Body of pancreas (tissue), 4 donors: ENCODE measurements around the gene AGPAT1. TPM values are rescaled to one million over a fixed set of nuclear protein-coding genes. Genes with fewer than 3 reads are reported as not detected.

Source experiments
- ATAC-seq: fragments of 150-250 bp; one replicate; pipeline ENCODE4 v1.9.1; 2016
- DNase-seq, 4 donors: peaks; one replicate each; pipeline ENCODE4 v3.0.0-alpha.2; 2019
- H3K27ac ChIP-seq, 4 donors: fragments of 200-600 bp; sonication (generic); 1 replicate in 3 of 4; 2 replicates in 1 of 4; pipeline versions ENCODE4 v1.5.1 to v1.6.1; 2016 to 2019; ENCODE audit warnings: mild to moderate bottlenecking in 1 of 4, mixed read lengths in 1 of 4, moderate library complexity in 1 of 4
- H3K27me3 ChIP-seq, 2 donors: fragments of 200-600 bp; sonication (generic); one replicate each; pipeline ENCODE4 v1.6.0; 2016; ENCODE audit warnings: mild to moderate bottlenecking in 1 of 2
- H3K36me3 ChIP-seq, 2 donors: fragments of 200-600 bp; sonication (generic); replicated peaks in 1 of 2; 2 replicates each; pipeline ENCODE4 v1.5.1; 2016; ENCODE audit warnings: low read depth in 2 of 2; ENCODE audit not compliant: insufficient read depth in 1 of 2
- H3K4me1 ChIP-seq: fragments of 200-600 bp; sonication (generic); one replicate; pipeline ENCODE4 v1.6.0; 2016
- H3K4me3 ChIP-seq, 2 donors: fragments of 200-600 bp; sonication (generic); 1 replicate in 1 of 2; 2 replicates in 1 of 2; pipeline ENCODE4 v1.5.1; 2016 to 2019
- H3K9me3 ChIP-seq, 3 donors: fragments of 200-600 bp; sonication (generic); 1 replicate in 2 of 3; 2 replicates in 1 of 3; pipeline ENCODE4 v1.5.1; 2016
- POLR2A ChIP-seq, 3 donors: fragments of 450-650 bp; IDR thresholded peaks; one replicate each; pipeline ENCODE4 v1.6.1; 2016; ENCODE audit warnings: antibody characterized with exemption in 3 of 3, mild to moderate bottlenecking in 2 of 3
- WGBS, 2 donors: methylation state at CpG; one replicate each; pipeline ENCODE4 v1.1.5; 2017; 5-methylcytosine and 5-hydroxymethylcytosine counted together
- intact Hi-C: fragments of 100-400 bp; cut with DNase I; formaldehyde crosslinking; loops from one replicate; pipeline ENCODE4 v1.15.1; 2023
- microRNA-seq, 2 donors: library from miRNA; unstranded; fragments of <30 nt; microRNA quantifications; one replicate each; pipeline ENCODE4, GENCODE V29; 2016; ENCODE audit warnings: borderline number of aligned reads in 2 of 2, borderline replicate concordance in 2 of 2
- small RNA-seq: library from RNA; depleted of rRNA; stranded (forward); fragments of <200 nt; gene quantifications from one replicate; pipeline ENCODE3, GENCODE V24; 2016
- total RNA-seq, 2 donors: library from RNA; depleted of rRNA; stranded (reverse); fragments of >200 nt; gene quantifications; one replicate each; pipeline ENCODE4 v1.1.0, GENCODE V29; 2016
- TF ChIP-seq, protein P1 (sequence below), 7 experiments: fragments of 450-650 bp in 4 of 7; fragments of 200-600 bp in 3 of 7; sonication (generic) in 3 of 7; IDR thresholded peaks; one replicate each; pipeline ENCODE4 v1.5.1; 2016 to 2019; ENCODE audit warnings: antibody characterized with exemption in 7 of 7

The AGPAT1 gene
- total RNA-seq, 2 donors from 2014 or later, result 13.2 to 16.1 TPM

- no peak overlapping the region for H3K4me3 ChIP-seq
- H3K9me3 ChIP-seq, result no peaks in the 10 kb centered on the region
- no peaks in the 10 kb centered on the region for H3K27me3 ChIP-seq
- ATAC-seq (no peak), DNase-seq (no peak)
- no peak overlapping the region for H3K27ac ChIP-seq
- peaks cover 0 to 3% of the 10 kb centered on the region in 2 donors for H3K36me3 ChIP-seq
- TF ChIP-seq, protein P1, sequence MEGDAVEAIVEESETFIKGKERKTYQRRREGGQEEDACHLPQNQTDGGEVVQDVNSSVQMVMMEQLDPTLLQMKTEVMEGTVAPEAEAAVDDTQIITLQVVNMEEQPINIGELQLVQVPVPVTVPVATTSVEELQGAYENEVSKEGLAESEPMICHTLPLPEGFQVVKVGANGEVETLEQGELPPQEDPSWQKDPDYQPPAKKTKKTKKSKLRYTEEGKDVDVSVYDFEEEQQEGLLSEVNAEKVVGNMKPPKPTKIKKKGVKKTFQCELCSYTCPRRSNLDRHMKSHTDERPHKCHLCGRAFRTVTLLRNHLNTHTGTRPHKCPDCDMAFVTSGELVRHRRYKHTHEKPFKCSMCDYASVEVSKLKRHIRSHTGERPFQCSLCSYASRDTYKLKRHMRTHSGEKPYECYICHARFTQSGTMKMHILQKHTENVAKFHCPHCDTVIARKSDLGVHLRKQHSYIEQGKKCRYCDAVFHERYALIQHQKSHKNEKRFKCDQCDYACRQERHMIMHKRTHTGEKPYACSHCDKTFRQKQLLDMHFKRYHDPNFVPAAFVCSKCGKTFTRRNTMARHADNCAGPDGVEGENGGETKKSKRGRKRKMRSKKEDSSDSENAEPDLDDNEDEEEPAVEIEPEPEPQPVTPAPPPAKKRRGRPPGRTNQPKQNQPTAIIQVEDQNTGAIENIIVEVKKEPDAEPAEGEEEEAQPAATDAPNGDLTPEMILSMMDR (IDR thresholded peaks at IDR 0.05), result no peak
- no peak for TF ChIP-seq POLR2A (IDR thresholded peaks at IDR 0.05)
- intact Hi-C loops, result no loop called here
- WGBS, 2 donors, result 39 to 52% methylated on average over 8 of the region's 8 CpGs
- peaks cover 38% of the 10 kb centered on the region for H3K4me1 ChIP-seq
These were observed 49.0 kb downstream of the AGPAT1 start for GRCh38 chr6:32126880-32127279.

DNA sequence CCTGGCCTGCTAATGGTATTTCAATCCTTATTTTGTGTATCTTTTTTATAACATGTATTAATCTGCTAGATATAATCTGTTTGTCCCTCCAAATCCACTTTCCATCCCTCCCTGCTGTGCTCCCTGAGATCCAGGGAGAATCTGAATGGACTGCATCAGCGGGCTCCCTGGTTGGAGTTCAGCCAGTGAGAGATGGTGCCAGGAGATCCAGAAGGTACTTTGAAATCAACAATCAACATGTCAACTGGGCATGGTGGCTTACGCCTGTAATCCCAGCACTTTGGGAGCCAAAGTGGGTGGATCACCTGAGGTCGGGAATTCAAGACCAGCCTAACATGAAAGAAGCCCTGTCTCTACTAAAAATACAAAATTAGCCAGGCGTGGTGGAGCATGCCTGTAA is 52.2 kb downstream of the AGPAT1 start:
- TF ChIP-seq, protein P1 (IDR thresholded peaks at IDR 0.05), result no peak
- TF ChIP-seq POLR2A (IDR thresholded peaks at IDR 0.05), result no peak
- Histone ChIP-seq H3K4me1 (peaks cover 32% of the 10 kb centered on the region), H3K27ac (no peak overlapping the region), H3K27me3 (no peaks in the 10 kb centered on the region), H3K4me3 (no peak overlapping the region), H3K36me3 (peaks cover 0 to 15% of the 10 kb centered on the region in 2 donors), H3K9me3 (no peaks in the 10 kb centered on the region)
- ATAC-seq, result no peak
- WGBS, 2 donors, result 67 to 72% methylated on average over 4 of the region's 4 CpGs
- no peak for DNase-seq
- intact Hi-C loops, result no loop called here

DNA sequence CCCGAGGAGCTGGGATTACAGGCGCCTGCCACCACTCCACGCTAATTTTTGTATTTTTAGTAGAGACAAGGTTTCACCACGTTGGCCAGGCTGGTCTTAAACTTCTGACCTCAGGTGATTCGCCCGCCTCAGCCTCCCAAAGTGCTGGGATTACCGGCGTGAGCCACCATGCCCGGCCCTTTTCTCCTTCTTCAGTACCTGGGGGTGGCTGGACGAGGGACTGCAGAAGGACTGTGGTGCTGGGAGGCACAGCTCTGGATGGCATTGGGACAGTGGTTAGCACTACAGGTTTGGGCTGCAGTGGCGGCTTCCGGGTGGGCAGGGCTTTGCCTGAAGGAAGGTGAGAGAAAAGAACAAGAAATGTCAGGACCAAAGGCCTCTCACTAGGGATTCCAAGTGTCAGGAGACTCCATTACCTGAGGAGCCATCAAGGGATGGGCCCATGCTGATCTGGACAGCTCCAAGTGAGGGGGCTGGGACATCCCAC is 55.3 kb downstream of the AGPAT1 start:
- H3K27me3 ChIP-seq, result no peaks in the 10 kb centered on the region
- ATAC-seq (no peak), DNase-seq (no peak)
- H3K27ac ChIP-seq, result no peak overlapping the region
- no peaks in the 10 kb centered on the region for H3K9me3 ChIP-seq
- intact Hi-C loops, result no loop called here
- peaks cover 0 to 29% of the 10 kb centered on the region in 2 donors for H3K36me3 ChIP-seq
- 92 to 94% methylated on average over 10 to 12 of the region's 12 CpGs for WGBS, 2 donors
- H3K4me1 ChIP-seq, result peaks cover 10% of the 10 kb centered on the region
- TF ChIP-seq, protein P1 (IDR thresholded peaks at IDR 0.05), result no peak
- TF ChIP-seq POLR2A (IDR thresholded peaks at IDR 0.05), result no peak
- no peak overlapping the region for H3K4me3 ChIP-seq

DNA sequence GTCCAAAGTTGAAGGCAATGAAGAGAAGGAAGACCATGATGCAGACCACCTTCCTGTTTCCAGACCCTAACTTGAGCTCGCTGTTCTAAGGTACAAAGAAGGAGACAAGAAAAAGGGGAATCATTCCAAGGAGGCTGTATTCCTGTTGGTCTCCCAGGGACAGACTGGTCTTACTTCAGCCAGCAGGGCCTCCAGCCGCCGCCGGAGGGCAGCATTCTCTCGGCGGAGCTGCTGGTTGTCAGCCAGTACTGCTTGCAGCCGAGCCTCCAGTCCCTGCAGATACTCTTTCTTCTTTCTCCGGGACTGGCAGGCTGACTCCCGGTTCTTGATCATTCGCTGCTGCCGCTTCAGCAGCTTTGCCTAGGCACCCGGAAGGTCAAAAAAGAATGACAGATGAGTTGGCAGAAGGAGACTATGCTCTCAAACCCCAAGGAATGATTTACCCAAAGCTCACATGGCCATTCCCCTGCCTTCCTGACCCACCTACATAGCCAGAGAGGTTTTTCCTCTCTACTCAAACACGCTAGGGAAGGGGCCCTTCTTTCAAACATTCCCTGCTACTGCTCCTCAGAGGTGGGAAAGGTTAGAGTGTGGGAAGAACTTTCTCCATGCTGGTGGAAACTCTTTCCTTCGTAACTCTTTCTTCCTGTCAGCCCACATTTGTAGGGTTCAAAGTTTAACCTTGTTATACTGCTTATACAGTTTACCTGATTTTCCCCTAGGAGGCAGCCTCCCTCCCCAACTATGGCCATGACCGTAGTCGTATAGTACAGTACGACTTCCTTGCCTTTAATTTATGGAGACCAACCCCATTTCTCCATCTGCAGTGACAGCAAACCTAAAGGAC is 56.9 kb downstream of the AGPAT1 start:
- DNase-seq, result peak; percentile 86 to 89 (median 88)
- no peak overlapping the region for H3K4me3 ChIP-seq
- H3K36me3 ChIP-seq, result peaks cover 0 to 29% of the 10 kb centered on the region in 2 donors
- ATAC-seq, result peak; percentile 84
- TF ChIP-seq, protein P1 (IDR thresholded peaks at IDR 0.05), result peak; percentile 82 to 92 (median 89)
- no peak for TF ChIP-seq POLR2A (IDR thresholded peaks at IDR 0.05)
- no peaks in the 10 kb centered on the region for H3K27me3 ChIP-seq
- H3K9me3 ChIP-seq, result no peaks in the 10 kb centered on the region
- intact Hi-C loops, result loop anchor here (5.0 kb wide), 1 partner anchor 38 kb away; no protein-coding TSS in a partner anchor
- H3K27ac ChIP-seq, result peak overlapping the region in 2 of 4 donors; percentile 33 to 43
- H3K4me1 ChIP-seq, result peaks cover 14% of the 10 kb centered on the region
- WGBS, 2 donors, result 12 to 22% methylated on average over 13 to 17 of the region's 17 CpGs

Small RNA genes within 50 kb of the gene (microRNA-seq; reads per million reads assigned to microRNA genes)
- gene MIR6721, result 0 to 0.47 reads per million in 2 donors
- 0 reads per million in 2 donors for gene MIR6833

Small RNA genes within 50 kb of the gene (small RNA-seq; reads per million reads assigned to genes)
- not detected for gene AL662884.1
- not detected for gene MIR6833

Other genes with a start within 250 kb of the AGPAT1 start
- gene C2, start 248.4 kb downstream of the AGPAT1 start, total RNA-seq, result 1 to 10 TPM; 1.3 TPM
- gene CFB, start 230.0 kb downstream of the AGPAT1 start, total RNA-seq, result 10 to 100 TPM; 21.0 to 33.9 TPM
- gene NELFE, start 217.1 kb downstream of the AGPAT1 start, total RNA-seq, result 10 to 100 TPM; 38.9 to 39.9 TPM
- 10 to 100 TPM; 30.9 to 52.1 TPM for gene SKIC2, start 216.9 kb downstream of the AGPAT1 start, total RNA-seq
- gene DXO, start 203.9 kb downstream of the AGPAT1 start, total RNA-seq, result 10 to 100 TPM; 16.9 to 26.0 TPM
- gene C4A, start 194.0 kb downstream of the AGPAT1 start, total RNA-seq, result 10 to 100 TPM; 60.3 to 65.9 TPM
- 10 to 100 TPM; 57.7 to 77.3 TPM for gene C4B, start 161.3 kb downstream of the AGPAT1 start, total RNA-seq
- under 1 TPM in 1 of 2 donors, not detected in 1; 0.52 TPM for gene CYP21A2, start 137.7 kb downstream of the AGPAT1 start, total RNA-seq
- gene TNXB, start 66.7 kb downstream of the AGPAT1 start, total RNA-seq, result 10 to 100 TPM; 24.9 to 36.6 TPM
- gene ATF6B, start 47.8 kb downstream of the AGPAT1 start, total RNA-seq, result 10 to 100 TPM; 26.5 to 32.3 TPM
- gene FKBPL, start 45.8 kb downstream of the AGPAT1 start, total RNA-seq, result 1 to 10 TPM; 1.0 to 1.6 TPM
- not detected for gene PRRT1, start 24.1 kb downstream of the AGPAT1 start, total RNA-seq
- 1 to 10 TPM; 3.6 to 9.9 TPM for gene PPT2, start 21.9 kb downstream of the AGPAT1 start, total RNA-seq
- 1 to 10 TPM; 5.7 to 6.9 TPM for gene EGFL8, start 11.5 kb downstream of the AGPAT1 start, total RNA-seq
- gene RNF5, start 2.3 kb upstream of the AGPAT1 start, total RNA-seq, result 10 to 100 TPM; 34.0 to 62.0 TPM
- gene AGER, start 8.2 kb upstream of the AGPAT1 start, total RNA-seq, result 1 to 10 TPM; 3.0 to 4.9 TPM
- 10 to 100 TPM; 28.8 to 31.3 TPM for gene PBX2, start 14.1 kb upstream of the AGPAT1 start, total RNA-seq
- 1 to 10 TPM; 1.3 to 6.0 TPM for gene GPSM3, start 16.6 kb upstream of the AGPAT1 start, total RNA-seq
- 10 to 100 TPM; 10.6 to 48.1 TPM for gene NOTCH4, start 48.0 kb upstream of the AGPAT1 start, total RNA-seq
- gene TSBP1, start 195.8 kb upstream of the AGPAT1 start, total RNA-seq, result not detected
- not detected for gene BTNL2, start 231.1 kb upstream of the AGPAT1 start, total RNA-seq